ENCODE data around the gene TBC1D24.
"Not testable (repeated sequence)": the region's sequence is repeated elsewhere in the genome, so short reads cannot be mapped to it uniquely, and the experiment has no call there.

TBC1D24 gene

DNA sequence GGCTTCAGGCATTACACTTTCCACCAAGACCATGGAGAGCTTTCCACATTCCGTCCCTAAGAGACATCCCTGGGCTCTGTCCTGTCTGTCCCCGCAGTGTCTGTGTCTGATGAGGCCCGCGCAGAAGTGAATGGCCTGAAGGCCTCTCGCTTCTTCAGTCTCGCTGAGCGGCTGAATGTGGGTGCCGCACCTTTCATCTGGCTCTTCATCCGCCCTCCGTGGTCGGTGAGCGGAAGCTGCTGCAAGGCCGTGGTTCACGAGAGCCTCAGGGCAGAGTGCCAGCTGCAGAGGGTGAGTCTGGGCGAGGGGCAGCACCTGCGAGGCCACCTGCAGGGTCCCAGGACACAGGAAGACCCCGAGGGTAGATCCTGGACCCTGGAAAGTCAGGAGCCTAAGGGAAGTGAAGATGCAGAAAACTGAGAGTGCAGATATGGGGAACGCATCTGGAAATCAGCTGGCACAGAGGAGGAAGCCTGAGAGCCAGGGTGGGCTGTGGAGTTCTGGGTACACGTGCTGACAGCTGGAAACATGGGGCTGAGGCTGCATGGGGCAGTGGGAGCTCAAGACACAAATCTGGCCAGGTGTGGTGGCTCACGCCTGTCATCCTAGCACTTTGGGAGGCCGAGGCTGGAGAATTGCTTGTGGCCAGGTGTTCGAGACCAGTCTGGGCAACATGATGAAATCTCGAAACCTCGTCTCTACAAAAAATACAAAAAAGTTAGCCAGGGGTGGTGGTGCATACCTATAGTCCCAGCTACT, 37.7 kb upstream of the TBC1D24 start:
- ChIA-PET POLR2A (no interaction called here), CTCF (interaction anchor here (1.7 kb wide), 1 partner anchor 8 kb away, joined by 4 read pairs; the partner anchor contains the start of gene CCNF)
- no peak overlapping the region for H3K4me3 ChIP-seq (ENCODE audit: low read depth, low read length)
- DNase-seq (ENCODE audit: low read depth, low spot score): no peak
- TF ChIP-seq, protein P1, sequence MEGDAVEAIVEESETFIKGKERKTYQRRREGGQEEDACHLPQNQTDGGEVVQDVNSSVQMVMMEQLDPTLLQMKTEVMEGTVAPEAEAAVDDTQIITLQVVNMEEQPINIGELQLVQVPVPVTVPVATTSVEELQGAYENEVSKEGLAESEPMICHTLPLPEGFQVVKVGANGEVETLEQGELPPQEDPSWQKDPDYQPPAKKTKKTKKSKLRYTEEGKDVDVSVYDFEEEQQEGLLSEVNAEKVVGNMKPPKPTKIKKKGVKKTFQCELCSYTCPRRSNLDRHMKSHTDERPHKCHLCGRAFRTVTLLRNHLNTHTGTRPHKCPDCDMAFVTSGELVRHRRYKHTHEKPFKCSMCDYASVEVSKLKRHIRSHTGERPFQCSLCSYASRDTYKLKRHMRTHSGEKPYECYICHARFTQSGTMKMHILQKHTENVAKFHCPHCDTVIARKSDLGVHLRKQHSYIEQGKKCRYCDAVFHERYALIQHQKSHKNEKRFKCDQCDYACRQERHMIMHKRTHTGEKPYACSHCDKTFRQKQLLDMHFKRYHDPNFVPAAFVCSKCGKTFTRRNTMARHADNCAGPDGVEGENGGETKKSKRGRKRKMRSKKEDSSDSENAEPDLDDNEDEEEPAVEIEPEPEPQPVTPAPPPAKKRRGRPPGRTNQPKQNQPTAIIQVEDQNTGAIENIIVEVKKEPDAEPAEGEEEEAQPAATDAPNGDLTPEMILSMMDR (IDR thresholded peaks at IDR 0.05; ENCODE audit: insufficient read depth, low read length, missing control alignments): no peak

DNA sequence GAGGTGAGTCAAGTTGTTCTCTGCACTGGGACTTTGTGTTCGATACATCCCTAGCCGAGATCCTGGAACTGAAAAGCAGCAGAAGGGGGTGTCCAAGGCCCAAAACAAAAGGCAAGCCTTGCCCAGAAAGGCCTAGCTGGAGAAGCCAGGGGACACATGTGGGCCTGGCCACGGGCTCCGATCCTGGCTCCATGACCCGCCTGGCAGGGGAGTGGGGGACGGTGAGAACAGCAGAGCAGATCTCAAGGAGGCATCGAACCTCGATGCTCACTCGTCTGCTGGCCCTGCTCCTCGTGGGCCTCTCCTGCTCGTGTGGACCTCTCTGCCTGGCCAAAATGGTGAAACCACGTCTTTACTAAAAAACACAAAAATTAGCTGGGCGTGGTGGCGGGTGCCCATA, 36.8 kb upstream of the TBC1D24 start:
- ChIA-PET CTCF (interaction anchor here (1.7 kb wide), 1 partner anchor 8 kb away, joined by 4 read pairs; the partner anchor contains the start of gene CCNF), POLR2A (interaction anchor here (1.2 kb wide), 1 partner anchor 8 kb away, joined by 4 read pairs; no protein-coding TSS in a partner anchor)
- DNase-seq (ENCODE audit: low read depth, low spot score): no peak
- H3K4me3 ChIP-seq (ENCODE audit: low read depth, low read length): no peak overlapping the region
- TF ChIP-seq, protein P1 (IDR thresholded peaks at IDR 0.05; ENCODE audit: insufficient read depth, low read length, missing control alignments): no peak

- no peak for DNase-seq (ENCODE audit: low read depth, low spot score)
- POLR2A ChIA-PET: no interaction called here
- TF ChIP-seq, protein P1 (IDR thresholded peaks at IDR 0.05; ENCODE audit: insufficient read depth, low read length, missing control alignments): no peak
- CTCF ChIA-PET: interaction anchor here (0.8 to 2.8 kb wide), 4 partner anchors 9 to 100 kb away, joined by 3 to 13 read pairs (median 3); partner anchors contain the start of genes ABCA3 and CCNF
- no peak overlapping the region for H3K4me3 ChIP-seq (ENCODE audit: low read depth, low read length)
Observed at GRCh38 chr16:2439598-2439997, 35.3 kb upstream of the TBC1D24 start.

DNA sequence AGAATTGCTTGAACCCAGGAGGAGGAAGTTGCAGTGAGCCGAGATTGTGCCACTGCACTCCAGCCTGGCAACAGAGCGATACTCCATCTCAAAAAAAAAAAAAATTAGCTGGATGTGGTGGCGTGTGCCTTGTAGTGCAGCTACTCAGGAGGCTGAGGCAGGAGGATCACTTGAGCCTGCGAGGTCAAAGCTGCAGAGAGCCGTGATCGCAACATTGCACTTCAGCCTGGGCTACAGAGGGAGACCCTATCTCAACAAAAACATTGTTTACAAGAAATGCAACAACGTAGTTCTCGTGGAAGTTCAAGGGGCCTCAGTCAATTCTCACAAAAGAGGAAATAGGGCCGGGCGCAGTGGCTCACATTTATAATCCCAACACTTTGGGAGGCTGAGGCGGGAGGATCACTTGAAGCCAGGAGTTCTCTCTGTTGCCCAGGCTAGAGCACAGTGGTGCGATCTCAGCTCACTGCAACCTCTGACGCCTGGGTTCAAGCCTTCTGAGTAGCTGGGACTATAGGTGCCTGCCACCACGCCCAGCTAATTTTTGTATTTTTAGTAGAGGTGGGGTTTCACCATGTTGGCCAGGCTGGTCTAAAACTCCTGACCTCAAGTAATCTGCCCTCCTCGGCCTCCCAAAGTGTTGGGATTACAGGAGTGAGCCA, 33.7 kb upstream of the TBC1D24 start:
- not testable (repeated sequence) for H3K4me3 ChIP-seq (ENCODE audit: low read depth, low read length); DNase-seq (ENCODE audit: low read depth, low spot score)
- CTCF ChIA-PET: interaction anchor here (2.8 kb wide), 1 partner anchor 11 kb away, joined by 13 read pairs; the partner anchor contains the start of gene CCNF
- POLR2A ChIA-PET: interaction anchor here (1.1 kb wide), 1 partner anchor 27 kb away, joined by 3 read pairs; no protein-coding TSS in a partner anchor

GRCh38 chr16:2443555-2443954, 31.4 kb upstream of the TBC1D24 start:
- CTCF ChIA-PET: interaction anchor here (0.7 kb wide), 1 partner anchor 15 kb away, joined by 4 read pairs; no protein-coding TSS in a partner anchor
- no peak overlapping the region for H3K4me3 ChIP-seq (ENCODE audit: low read depth, low read length)

DNA sequence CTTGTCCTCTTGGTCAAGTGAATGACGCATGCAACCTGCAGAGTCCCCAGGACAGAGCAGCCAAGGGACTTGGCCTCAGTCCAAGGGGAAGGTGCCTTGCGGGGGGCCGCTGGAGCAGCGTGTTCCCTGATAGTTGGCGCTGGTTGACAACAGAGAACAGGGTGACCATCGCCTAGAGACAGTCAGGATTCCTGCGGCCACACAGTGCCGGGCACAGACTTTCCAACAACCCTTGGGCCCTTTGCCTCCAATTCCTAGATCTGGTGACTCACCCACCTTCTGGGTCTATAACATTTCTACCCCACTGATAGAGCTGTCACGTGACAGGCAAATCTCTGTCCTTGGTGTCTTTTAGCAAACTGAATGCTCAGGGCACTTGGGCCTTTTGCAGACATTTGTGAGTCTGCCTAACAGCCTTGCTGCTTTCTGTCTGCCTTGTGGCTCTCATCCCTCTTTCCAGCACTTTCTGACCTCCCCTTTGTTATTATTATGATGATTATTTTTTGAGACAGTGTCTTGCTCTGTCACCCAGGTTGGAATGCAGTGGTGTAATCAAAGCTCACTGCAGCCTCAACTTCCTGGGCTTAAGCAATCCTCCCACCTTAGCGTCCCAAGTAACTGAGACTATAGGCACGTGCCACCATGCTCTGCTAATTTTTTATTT, 26.9 kb upstream of the TBC1D24 start:
- POLR2A ChIA-PET: no interaction called here
- CTCF ChIA-PET: interaction anchor here (0.7 kb wide), 1 partner anchor 9 kb away, joined by 3 read pairs; no protein-coding TSS in a partner anchor
- no peak overlapping the region for H3K4me3 ChIP-seq (ENCODE audit: low read depth, low read length)
- TF ChIP-seq, protein P1 (IDR thresholded peaks at IDR 0.05; ENCODE audit: insufficient read depth, low read length, missing control alignments): no peak
- DNase-seq (ENCODE audit: low read depth, low spot score): no peak

More at GRCh38 chr16:2443555-2443954, 31.4 kb upstream of the TBC1D24 start:
- no peak for DNase-seq (ENCODE audit: low read depth, low spot score)
- POLR2A ChIA-PET: no interaction called here
- TF ChIP-seq, protein P1 (IDR thresholded peaks at IDR 0.05; ENCODE audit: insufficient read depth, low read length, missing control alignments): no peak

Data from AG04449 (cell line).